ENCODE measurements around the gene GLP2R. TPM values are rescaled to one million over a fixed set of nuclear protein-coding genes. Genes with fewer than 3 reads are reported as not detected.

The GLP2R gene
- polyA plus RNA-seq, 12 donors: 0.04 to 0.12 (median 0.05) TPM; not detected in 8

- DNase-seq: no peak
Observed at GRCh38 chr17:9811537-9811936, 14.2 kb upstream of the GLP2R start.

- no peak for DNase-seq
Observed at GRCh38 chr17:9813166-9813565, 12.6 kb upstream of the GLP2R start.

- no peak for DNase-seq
Observed at GRCh38 chr17:9814337-9814945, 11.3 kb upstream of the GLP2R start.

- DNase-seq: no peak
Observed at GRCh38 chr17:9816472-9816871, 9.3 kb upstream of the GLP2R start.

- DNase-seq: peak; percentile 22
Observed at GRCh38 chr17:9817086-9817485, 8.6 kb upstream of the GLP2R start.

- no peak for DNase-seq
Observed at GRCh38 chr17:9818760-9819159, 7.0 kb upstream of the GLP2R start.

- DNase-seq: no peak
Observed at GRCh38 chr17:9820448-9820847, 5.3 kb upstream of the GLP2R start.

- no peak for DNase-seq
Observed at GRCh38 chr17:9821921-9822320, 3.8 kb upstream of the GLP2R start, which contains the start of gene GSG1L2. Gene GSG1L2, minus strand, starts transcription at chr17:9822079. Its CDS starts 8 bp downstream, at chr17:9822071.

GRCh38 chr17:9824094-9824493 is 1.6 kb upstream of the GLP2R start:
- no peak for DNase-seq

GRCh38 chr17:9824797-9825338 is 856 bp upstream of the GLP2R start:
- no peak for DNase-seq

- no peak for DNase-seq
Observed at GRCh38 chr17:9828296-9829295, 2.9 kb downstream of the GLP2R start.

GRCh38 chr17:9829343-9829742 is 3.6 kb downstream of the GLP2R start:
- DNase-seq: no peak

- no peak for DNase-seq
Observed at GRCh38 chr17:9830711-9831110, 5.0 kb downstream of the GLP2R start.

GRCh38 chr17:9833922-9834321 is 8.2 kb downstream of the GLP2R start:
- DNase-seq: no peak

- peak; percentile 20 for DNase-seq
Observed at GRCh38 chr17:9837551-9838471, 12.1 kb downstream of the GLP2R start.

- no peak for DNase-seq
Observed at GRCh38 chr17:9839433-9839832, 13.7 kb downstream of the GLP2R start.

- DNase-seq: no peak
Observed at GRCh38 chr17:9842057-9842758, 16.5 kb downstream of the GLP2R start.

- no peak for DNase-seq
Observed at GRCh38 chr17:9843152-9844010, 17.7 kb downstream of the GLP2R start.

GRCh38 chr17:9844153-9844552 is 18.4 kb downstream of the GLP2R start:
- DNase-seq: no peak

GRCh38 chr17:9845306-9845705 is 19.6 kb downstream of the GLP2R start:
- DNase-seq: no peak

Measured in muscle of arm (tissue), 12 donors.